Hematopoietic multipotent progenitor cell (in vitro differentiated cells): Measurements from ENCODE around the gene ZBTB43. TPM values are rescaled to one million over a fixed set of nuclear protein-coding genes. Genes with fewer than 3 reads are reported as not detected.

Source experiments
- DNase-seq, 3 donors: peaks; one replicate each; pipeline ENCODE4 v3.0.0-alpha.2; 2011 to 2015; ENCODE audit warnings: low read depth in 2 of 3, low spot score in 2 of 3
- total RNA-seq: library from RNA; depleted of rRNA; stranded (reverse); fragments of >200 nt; gene quantifications from one replicate; pipeline ENCODE4 v1.2.3, GENCODE V29; 2012

ZBTB43 gene
- total RNA-seq, 1 donor, result 8.6 TPM

DNA sequence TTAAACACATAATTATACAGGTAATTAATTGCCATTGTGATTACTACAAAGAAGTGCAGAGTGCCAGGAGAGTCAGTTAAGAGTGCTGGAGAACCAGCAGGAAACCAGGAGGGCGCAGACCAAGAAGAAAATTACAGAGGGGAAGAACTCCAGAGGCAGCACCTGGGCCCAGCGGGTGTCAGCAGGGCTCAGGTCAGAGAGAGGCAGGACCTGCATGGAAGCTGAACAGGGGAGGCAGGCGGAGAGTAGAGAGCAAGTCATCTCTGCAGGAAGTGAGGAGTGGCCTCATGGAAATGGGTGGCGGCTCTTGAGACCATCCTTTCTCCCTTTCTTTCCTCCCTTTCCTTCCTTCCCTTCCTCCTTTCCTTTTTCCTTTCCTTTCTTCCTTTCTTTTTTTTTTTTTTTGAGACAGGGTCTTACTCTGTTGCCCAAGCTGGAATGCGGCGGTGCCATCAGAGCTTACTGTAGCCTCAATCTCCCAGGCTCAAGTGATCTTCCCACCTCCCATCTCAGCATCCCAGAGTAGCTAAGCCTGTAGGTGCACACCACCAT lies 51.6 kb downstream of the ZBTB43 start:
- DNase-seq, result no peak

DNA sequence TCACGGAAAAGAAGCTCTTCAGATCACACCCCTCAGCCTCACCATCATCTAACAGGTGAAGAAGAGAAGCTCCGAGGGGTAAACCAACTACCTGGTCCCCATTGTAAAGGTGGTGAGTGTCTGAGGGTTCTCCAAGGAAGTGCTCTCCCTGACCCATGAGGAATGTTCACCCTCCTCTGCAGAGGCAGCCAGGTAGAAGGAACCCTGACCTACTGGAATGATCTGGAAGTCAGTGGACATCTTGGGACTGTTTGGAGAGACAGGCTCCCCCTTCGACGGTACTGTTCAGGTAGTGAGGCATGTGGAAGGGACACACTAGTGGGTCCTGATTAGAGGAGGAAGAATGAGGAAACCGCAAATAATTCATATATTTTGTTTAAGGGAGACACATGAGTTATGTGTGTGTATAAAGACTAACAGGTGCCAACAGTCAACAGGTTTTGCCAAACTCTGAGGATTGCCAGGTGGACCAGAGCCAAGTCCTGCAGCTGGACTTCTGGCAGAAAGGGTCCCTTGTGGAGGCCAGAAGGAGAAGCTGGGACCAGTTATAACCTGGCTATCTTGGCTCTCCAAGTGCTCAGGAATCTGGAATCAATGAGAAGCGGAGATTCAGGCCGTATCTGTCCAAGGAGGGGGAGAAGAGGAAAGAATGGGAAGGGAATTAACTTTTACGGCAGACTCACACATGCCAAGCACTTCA lies 52.6 kb downstream of the ZBTB43 start:
- no peak for DNase-seq

DNA sequence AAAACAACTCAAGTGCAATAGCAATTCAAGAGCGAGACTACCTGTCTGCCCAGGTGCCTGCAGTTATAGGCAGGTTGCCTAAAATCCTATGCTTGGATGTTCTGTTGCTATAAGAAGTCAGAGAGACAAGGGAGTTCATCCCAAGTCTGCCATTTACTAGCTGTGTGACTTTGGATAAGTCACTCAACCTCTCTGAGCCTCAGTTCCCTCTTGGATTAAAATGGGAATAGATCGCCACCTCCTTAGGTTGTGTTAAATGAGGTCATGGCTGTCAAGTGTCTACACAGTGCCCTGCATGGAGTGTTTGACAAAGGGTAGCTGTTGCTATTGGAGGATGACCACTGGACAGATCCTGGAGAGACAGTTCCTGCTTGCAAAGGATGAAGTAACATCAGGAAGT lies 54.3 kb downstream of the ZBTB43 start:
- no peak for DNase-seq

DNA sequence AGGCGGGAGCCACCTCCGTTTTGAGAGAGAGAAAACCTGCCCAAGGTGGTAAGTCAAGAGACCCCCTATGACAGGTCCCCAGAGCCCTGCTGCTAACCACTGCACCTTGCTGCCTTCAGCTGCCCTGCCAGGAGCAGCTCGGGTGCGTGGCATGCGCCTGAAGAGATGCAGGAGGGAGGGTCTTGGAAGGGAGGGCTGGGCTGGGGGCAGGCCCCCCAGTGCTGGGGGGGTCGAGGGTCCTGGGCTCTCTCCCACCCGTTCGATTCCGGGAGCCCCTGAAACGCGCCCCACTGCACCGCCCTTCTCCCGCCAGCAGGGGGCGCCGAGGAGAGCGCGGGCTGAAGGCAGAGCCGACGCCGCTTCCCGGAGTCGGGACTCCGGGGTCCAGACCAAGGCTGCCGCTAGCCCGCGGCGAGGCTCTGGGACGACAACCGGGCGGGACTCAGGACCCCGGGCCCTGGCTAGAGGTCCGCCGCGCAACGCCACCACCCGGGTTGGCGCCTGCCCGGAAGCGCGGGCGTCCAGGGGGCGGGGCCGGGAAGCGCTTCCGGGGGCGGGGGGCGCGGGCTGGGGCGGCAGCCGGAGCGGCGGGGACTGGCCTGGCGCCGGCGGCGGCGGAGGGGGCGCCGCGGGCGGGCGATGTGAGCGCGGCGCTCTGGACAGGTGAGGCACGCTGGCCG lies 55.4 kb downstream of the ZBTB43 start, which contains the start of gene ZBTB34:
Gene ZBTB34, plus strand, starts transcription at position 563 of the 680 bp plus-strand sequence. CDS start 18,761 bp downstream, outside the sequence.
- DNase-seq, result peak; percentile 70 to 77 (median 71)

DNA sequence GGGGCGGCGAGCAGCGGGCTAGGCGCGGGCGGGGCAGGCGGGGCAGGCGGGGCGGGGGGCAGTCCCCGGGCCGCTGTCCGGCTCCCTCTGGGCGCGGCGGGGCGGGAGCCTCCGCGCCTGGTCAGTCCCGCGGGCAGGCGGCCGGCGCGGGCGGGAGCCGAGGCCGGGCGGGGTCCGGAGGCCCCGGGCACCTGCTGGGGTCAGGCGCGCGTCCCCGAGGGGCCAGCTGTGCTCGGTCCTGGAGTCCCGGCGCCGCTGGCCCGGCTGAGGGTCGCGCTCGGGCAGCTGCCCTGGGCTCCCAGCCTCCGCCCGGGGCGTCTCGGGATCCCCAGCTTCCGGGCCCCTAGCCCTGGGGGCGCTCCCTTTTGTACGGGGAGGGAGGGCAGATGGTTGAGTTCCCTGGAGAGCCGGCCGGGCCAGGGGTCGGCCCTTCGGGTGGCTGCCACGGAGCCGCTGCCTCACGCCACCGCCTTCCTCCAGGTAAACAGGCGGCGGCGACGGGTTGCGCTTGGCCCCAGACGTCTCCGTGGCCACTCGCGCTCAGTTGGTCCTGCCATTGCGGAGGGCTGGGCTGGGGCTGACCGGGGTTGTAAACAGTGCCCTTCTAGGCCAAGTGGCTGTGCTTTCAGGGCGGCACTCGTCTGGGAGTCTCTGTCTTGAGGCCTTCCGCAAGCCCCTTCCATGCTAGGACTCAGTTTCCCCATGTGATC lies 56.1 kb downstream of the ZBTB43 start:
- no peak for DNase-seq

DNA sequence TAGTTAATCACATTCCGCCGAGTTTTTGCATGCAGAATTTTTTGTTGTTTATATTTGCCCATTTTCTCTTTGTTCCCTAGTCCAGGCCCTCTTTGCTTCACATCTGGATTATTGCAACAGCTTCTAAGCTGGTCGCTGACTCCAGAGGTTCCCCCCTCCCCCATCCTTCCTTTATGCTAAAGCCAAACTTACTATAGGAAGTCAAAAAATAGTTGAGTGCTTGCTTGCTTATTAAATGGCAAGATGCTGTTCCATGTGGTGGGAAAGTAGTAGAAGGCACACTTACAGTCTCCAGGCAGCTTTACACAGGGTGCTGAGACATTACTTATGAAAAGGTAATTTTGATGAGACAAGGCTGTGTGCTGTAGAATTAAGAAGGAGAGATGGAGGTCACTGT lies 56.9 kb downstream of the ZBTB43 start:
- peak in 1 of 3 donors; percentile 15 for DNase-seq

DNA sequence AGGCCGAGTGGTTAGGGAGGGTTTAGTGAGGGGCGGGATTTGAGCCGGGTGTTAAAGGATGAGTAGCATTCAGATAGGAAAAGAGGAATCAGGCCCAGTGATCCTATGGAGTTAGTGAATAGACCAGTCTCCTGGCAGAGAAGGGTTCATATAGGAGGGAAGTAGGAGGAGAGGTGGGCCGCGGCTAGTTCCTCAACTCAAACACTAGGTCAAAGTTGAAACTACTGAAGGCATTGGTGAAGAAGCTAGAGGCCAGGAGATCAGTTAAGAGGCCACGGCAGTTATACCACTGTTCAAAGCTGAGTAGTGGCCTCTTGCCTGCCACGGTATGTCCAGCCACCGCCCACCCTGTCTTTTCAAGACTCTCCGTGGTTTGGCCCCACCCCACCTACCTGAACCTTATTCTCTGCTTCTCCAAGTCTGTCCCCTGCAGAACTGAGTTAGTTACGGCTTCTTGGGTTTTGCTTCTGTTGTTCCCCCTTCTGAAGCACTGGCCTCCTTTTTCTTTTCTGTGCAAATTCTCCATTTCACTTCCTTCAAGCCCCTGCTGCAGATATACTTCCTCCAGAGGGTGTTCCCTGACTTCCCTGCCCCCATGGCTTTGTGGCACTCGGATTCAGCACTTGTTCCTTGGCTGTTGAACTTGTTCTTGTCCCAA lies 57.4 kb downstream of the ZBTB43 start:
- peak in 1 of 3 donors; percentile 23 for DNase-seq

DNA sequence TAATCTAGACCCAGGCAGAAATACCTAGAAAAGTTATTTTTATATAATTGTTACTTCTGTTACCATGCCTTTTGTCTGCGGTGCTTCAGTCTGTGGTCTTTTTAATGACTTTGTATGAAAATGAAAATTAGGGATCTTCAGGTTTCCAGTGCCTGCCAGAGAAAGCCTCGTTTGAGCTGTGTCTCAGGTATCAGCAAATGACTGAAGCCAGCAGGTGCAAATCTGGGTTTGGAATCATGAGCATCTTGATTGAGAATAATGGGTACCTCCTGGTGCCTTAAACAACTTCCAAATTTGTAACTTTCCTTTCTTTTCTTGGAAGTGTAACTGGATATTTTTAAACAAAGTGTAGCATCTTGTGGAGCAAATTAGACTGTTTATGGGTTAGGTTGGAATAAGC lies 59.9 kb downstream of the ZBTB43 start:
- no peak for DNase-seq

DNA sequence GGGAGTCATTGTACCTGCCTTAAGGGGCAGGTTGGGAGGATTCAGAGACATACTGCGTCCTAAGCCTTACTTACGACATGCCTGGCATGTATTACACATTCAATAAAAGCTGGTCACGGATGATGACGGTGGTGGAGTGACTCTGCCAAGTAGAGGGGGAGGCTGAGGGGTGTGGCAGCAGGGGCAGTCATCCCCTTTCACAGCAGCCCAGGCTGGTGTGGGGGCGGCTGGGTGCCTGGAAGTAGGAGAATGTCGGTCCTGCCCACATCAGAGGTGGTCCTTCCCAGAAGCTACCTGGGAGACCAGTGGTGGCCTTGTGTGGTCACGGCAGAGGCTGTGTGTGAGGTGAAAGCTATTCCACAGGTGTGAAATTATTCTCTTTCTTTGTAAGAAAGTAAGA lies 64.5 kb downstream of the ZBTB43 start:
- no peak for DNase-seq

DNA sequence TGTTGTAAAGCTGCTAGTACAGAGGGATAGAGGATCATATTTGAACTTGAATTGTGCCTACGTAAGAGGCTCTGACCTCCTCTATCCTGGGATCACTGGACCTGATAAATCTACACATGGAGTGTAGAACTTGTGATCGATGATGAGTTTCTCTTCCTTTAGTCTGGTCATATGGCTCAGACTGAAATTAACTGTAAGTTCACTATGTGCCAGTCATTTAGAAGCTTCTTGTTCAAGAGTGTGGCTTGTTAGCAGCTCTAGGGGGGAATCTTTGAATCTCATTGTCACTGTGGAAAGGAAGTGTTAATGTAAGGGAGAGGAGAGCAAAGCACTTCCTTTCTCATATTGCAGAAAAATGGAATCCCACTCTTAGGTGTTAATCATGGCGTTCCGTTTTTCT lies 67.7 kb downstream of the ZBTB43 start:
- no peak for DNase-seq

DNA sequence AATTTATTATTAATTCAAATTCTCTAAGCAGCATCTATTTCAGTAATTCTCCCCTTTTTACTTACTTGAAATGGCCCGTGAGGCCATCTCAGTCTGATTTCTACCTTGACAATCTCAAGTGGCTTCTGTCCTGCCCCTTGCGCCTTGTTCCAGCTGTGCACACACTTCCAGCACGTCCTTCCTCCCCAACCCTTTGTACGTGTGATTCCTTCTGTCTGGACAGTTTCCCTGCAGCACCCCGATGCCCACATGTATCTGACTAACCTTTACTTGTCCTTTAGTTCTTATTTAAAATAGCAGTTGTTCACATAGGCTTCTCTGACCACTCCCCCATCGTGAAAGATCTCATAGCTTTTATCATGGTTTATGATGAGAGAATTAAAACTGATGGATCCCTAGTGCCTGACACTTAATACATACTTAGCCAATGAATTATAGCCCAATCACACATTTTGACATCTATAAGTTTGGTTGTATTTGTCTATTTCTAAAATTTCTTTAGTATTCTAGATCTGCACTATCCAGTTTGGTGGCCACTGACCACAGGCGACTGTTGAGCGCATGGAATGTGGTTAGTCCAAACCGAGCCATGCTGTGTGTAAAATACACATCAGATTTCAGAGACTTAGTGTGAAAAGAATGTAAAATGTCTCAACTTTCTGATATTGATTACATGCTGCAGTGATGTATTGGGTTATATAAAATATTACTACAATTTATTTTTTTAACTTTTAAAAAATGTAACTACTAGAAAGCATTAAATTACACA lies 69.9 kb downstream of the ZBTB43 start:
- no peak for DNase-seq

DNA sequence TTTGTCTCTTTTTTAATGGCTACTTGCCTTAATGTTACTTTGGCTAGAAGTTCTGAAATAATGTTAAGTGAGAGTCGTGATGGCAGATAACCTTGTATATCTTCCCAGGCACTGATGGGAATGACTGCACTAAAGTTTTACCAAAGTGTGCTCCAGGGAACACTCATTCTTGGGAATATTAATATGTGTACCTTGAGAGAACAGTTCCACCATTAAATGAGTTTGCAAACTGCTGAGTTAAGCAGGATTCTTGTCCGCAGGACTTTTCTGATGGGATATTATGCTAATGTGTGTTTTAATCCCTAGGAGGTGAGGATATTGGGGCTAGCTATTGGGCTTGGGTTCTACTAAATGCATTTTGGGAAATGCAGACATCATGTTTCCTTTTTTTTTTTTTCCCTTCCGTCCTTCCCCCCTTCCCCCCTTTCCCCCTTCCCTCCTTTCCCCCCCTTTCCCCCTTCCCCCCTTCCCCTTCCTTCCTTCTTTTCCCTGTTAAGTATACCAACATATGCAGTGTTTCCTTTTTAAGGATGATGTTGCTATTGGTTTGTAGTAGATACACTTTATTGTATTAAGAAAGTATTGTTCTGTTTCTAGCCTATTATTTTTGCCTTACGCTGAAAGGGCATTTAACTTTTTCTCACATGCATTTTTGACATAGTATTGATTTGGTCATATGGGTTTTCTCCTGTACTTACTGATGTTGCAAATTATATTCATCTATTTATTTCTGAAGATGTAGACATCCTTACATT lies 71.1 kb downstream of the ZBTB43 start:
- no peak for DNase-seq

DNA sequence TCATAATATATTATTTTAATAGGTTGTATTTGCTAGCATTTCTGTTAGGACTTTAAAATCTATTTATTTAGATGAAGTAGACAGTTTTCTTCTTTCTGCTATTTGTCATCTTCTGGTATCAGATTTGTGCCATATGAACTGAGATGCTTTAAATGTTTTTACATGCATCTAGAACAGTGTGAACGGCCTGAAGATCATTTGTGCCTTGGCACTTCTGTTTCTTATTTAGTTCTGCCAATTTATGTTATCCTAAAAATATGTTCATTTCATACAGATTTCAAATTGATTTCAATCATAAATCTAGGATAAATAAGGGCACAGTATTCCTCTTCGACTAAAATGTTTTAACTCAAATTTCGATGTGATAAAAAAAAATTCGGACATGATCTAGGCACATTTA lies 71.7 kb downstream of the ZBTB43 start:
- no peak for DNase-seq

DNA sequence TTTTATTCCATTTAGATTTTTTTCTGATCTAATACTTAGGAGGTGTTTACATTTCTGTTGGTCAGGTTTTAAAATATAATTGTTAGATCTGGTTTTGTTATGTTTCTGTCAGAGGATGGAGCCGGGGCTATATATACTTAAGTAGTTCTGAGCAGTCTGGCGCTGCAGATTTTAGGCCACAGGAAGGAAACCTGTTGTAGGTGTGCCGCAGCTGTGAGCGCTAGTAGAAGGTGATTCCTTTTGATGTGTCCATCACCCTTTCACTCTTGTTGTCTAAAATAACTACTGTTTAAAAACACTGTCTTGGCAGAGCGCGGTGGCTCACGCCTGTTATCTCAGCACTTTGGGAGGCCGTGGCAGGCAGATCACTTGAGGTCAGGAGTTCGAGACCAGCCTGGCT lies 72.6 kb downstream of the ZBTB43 start:
- DNase-seq, result no peak

DNA sequence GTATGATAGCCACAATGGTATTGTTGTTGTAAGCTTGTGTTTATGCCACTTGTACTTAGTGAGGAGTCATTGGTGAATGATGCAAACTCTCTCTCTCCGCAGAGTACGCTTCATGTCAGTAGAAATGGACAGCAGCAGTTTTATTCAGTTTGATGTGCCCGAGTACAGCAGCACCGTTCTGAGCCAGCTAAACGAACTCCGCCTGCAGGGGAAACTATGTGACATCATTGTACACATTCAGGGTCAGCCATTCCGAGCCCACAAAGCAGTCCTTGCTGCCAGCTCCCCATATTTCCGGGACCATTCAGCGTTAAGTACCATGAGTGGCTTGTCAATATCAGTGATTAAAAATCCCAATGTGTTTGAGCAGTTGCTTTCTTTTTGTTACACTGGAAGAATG lies 74.4 kb downstream of the ZBTB43 start:
- no peak for DNase-seq

DNA sequence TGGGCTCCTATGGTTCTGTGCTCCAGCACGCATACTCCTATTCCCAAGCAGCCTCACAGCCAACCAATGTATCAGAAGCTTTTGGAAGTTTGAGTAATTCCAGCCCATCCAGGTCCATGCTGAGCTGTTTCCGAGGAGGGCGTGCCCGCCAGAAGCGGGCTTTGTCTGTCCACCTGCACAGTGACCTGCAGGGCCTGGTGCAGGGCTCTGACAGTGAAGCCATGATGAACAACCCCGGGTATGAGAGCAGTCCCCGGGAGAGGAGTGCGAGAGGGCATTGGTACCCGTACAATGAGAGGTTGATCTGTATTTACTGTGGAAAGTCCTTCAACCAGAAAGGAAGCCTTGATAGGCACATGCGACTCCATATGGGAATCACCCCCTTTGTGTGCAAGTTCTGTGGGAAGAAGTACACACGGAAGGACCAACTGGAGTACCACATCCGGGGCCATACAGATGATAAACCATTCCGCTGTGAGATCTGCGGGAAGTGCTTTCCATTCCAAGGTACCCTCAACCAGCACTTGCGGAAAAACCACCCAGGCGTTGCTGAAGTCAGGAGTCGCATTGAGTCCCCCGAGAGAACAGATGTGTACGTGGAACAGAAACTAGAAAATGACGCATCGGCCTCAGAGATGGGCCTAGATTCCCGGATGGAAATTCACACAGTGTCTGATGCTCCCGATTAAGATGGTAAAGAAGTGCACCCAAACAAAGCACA lies 75.5 kb downstream of the ZBTB43 start:
- no peak for DNase-seq

DNA sequence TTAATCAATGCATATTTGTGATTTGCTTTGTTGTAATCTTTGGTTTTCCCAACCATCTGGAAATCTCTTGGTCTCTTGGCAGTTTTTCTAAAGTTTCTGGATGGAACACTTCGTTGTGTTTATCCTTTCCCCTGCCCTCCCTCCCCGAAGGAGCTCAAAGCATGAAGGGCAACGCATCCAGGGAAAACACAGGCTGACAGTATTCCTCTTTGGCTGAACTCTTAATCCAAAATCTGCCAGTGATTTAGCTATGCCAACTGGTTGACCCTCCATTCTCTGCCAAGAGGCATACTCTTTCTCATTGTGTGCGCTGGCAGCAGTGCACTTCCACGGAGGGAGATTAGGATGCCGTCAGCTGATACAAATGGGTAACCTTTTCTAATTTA lies 76.1 kb downstream of the ZBTB43 start:
- no peak for DNase-seq

DNA sequence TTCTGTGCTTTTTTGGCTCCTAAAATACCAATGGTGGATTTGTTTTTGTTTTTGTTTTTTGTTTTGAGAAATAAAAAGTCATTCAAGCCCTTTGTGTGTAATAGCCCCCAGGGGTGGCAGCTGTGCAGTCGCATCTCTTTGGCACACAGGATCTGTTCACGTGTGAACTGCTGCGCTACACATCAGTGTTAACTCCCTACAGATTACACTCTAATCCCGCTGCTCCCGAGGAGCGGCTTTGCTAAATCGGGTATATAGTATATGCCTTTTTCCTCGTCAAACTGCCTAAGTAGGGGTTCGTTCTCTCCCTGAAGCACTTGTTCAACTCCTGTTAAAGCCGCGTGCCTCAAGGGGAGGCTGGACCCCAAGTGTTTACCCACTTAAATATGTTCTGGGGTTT lies 77.9 kb downstream of the ZBTB43 start:
- no peak for DNase-seq

DNA sequence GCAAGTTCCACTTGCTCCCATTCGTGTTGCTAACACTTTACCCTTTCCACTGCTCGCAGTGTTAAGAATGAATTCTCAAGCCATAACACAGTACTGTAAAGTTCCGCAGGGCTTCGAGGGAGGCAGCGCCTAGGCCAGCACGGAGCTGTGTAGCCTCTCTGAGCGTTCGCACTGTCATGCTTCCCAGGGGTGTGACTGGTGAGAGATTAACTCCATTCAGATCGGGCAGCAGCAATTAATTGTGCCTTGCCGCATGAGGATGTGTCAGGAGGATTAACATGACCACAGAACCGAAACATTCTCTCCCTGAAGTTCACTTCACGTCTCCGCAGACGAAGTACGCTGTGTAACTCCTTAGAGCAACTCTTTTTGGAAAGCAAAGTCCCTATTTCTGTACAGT lies 78.8 kb downstream of the ZBTB43 start:
- no peak for DNase-seq
